GM23248 (cell line): Measurements from ENCODE around the gene ZNF593.

Source experiments
- EZH2 ChIP-seq: fragments of 200-600 bp; sonication (generic); IDR thresholded peaks from 2 replicates; pipeline ENCODE4 v1.6.1; 2018; ENCODE audit warnings: antibody characterized with exemption, mild to moderate bottlenecking; ENCODE audit not compliant: insufficient read depth, poor library complexity, severe bottlenecking
- EZH2phosphoT487 ChIP-seq: fragments of 200-600 bp; sonication (generic); IDR thresholded peaks from 2 replicates; pipeline ENCODE4 v1.6.1; 2018; ENCODE audit warnings: antibody characterized with exemption, moderate library complexity, mild to moderate bottlenecking, low read depth; ENCODE audit not compliant: insufficient read depth

- TF ChIP-seq EZH2 (no peak), EZH2phosphoT487 (no peak)
Measured at GRCh38 chr1:26195805-26196204, 26.1 kb downstream of the ZNF593 start.
